ENCODE results near the gene NEU2.
"Not testable (repeated sequence)": the region's sequence is repeated elsewhere in the genome, so short reads cannot be mapped to it uniquely, and the experiment has no call there.

NEU2 gene

GRCh38 chr2:233063976-233064411 is 31.5 kb downstream of the NEU2 start:
- Histone ChIP-seq H3K4me1 (ENCODE audit: insufficient read depth, low read length, severe bottlenecking) (peaks cover 42% of the 10 kb centered on the region), H3F3A (ENCODE audit: insufficient read depth, low read length) (no peaks in the 10 kb centered on the region), H3K36me3 (ENCODE audit: insufficient read depth, low read length) (peaks cover 41% of the 10 kb centered on the region), H3K27me3 (ENCODE audit: insufficient read depth, low read length) (no peaks in the 10 kb centered on the region), H3K9me3 (ENCODE audit: low read length) (no peaks in the 10 kb centered on the region; the same call in 1 of the 2 replicates), H3K27ac (ENCODE audit: low read depth, low read length, poor library complexity, severe bottlenecking) (no peak overlapping the region), H4K20me1 (ENCODE audit: insufficient read depth, low read length) (no peaks in the 10 kb centered on the region), H3K9ac (ENCODE audit: low read length) (no peak overlapping the region), H2AFZ (ENCODE audit: low read length) (no peak overlapping the region), H3K79me2 (ENCODE audit: insufficient read depth, low read length) (no peaks in the 10 kb centered on the region), H3K4me2 (ENCODE audit: low read length) (peak overlapping the region; percentile 85; the same call in 1 of the 2 replicates), H3K4me3 (ENCODE audit: low read depth, low read length, poor library complexity, severe bottlenecking) (no peak overlapping the region), H3K9me2 (ENCODE audit: low read depth, low read length) (no peaks in the 10 kb centered on the region)
- no peak for TF ChIP-seq CTCF (IDR thresholded peaks at IDR 0.05; ENCODE audit: low read length)
- no peak for TF ChIP-seq EZH2 (IDR thresholded peaks at IDR 0.05; ENCODE audit: borderline replicate concordance, low read length)

DNA sequence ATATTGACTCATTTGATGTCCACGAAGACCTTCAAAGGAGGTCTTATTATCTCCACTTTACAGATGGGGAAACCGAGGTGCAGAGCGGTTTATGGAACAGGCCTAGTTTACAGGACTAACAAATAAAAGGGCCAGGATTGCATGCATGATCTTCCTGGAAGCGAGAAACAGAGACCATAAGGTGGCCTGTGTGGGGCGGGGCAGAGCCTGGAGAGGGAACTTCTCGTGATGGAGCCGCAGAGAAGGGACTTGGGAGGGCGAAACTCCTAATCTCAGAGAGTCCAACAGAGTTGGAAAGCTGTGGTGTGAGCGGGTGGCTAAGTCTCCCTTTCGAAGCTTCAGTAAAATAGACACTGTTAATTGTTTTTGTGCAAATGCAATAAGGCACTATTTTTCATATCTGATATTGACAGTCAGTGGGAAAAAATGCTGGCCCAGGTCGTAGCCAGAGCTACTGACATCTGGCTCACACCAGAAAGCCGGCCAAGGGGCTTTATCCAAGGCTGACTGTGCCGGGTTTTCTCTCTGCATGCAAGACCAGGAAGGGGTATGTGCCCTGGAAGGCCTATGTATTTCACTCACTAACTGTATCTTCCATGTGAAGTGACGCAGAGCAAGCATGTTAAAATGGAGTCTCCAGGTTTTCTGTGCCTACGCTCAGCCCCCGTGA is 32.2 kb downstream of the NEU2 start:
- Histone ChIP-seq H3K4me1 (ENCODE audit: insufficient read depth, low read length, severe bottlenecking) (peaks cover 45% of the 10 kb centered on the region), H3K9me3 (ENCODE audit: low read length) (no peaks in the 10 kb centered on the region; the same call in 1 of the 2 replicates), H4K20me1 (ENCODE audit: insufficient read depth, low read length) (no peaks in the 10 kb centered on the region), H3K4me2 (ENCODE audit: low read length) (no peak overlapping the region), H3K27ac (ENCODE audit: low read depth, low read length, poor library complexity, severe bottlenecking) (no peak overlapping the region), H3K79me2 (ENCODE audit: insufficient read depth, low read length) (no peaks in the 10 kb centered on the region), H2AFZ (ENCODE audit: low read length) (no peak overlapping the region), H3K9ac (ENCODE audit: low read length) (no peak overlapping the region), H3K27me3 (ENCODE audit: insufficient read depth, low read length) (no peaks in the 10 kb centered on the region), H3F3A (ENCODE audit: insufficient read depth, low read length) (no peaks in the 10 kb centered on the region), H3K4me3 (ENCODE audit: low read depth, low read length, poor library complexity, severe bottlenecking) (no peak overlapping the region), H3K9me2 (ENCODE audit: low read depth, low read length) (no peaks in the 10 kb centered on the region), H3K36me3 (ENCODE audit: insufficient read depth, low read length) (peaks cover 41% of the 10 kb centered on the region)
- TF ChIP-seq CTCF (IDR thresholded peaks at IDR 0.05; ENCODE audit: low read length) (no peak), EZH2 (IDR thresholded peaks at IDR 0.05; ENCODE audit: borderline replicate concordance, low read length) (no peak)

DNA sequence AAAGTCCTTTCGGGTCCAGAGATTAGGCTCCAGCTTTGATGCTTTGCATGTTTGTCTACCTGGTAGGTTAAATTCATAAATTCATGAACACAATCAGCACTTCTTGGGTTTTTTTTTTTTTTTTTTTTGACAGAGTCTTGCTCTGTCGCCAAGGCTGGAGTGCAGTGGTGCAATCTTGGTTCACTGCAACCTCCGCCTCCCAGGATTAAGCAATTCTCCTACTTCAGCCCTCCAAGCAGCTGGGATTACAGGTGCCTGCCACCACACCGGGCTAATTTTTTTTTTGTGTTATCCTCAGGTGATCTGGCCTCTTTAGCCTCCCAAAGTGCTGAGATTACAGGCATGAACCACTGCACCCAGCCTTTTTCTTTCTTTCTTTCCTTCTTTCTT is 32.7 kb downstream of the NEU2 start:
- H3K27me3 ChIP-seq (ENCODE audit: insufficient read depth, low read length); H3K27ac ChIP-seq (ENCODE audit: low read depth, low read length, poor library complexity, severe bottlenecking); H4K20me1 ChIP-seq (ENCODE audit: insufficient read depth, low read length); H3K4me3 ChIP-seq (ENCODE audit: low read depth, low read length, poor library complexity, severe bottlenecking); H3K79me2 ChIP-seq (ENCODE audit: insufficient read depth, low read length); H3K9ac ChIP-seq (ENCODE audit: low read length); H3K9me2 ChIP-seq (ENCODE audit: low read depth, low read length); H3K9me3 ChIP-seq (ENCODE audit: low read length); H2AFZ ChIP-seq (ENCODE audit: low read length); H3K4me2 ChIP-seq (ENCODE audit: low read length); H3F3A ChIP-seq (ENCODE audit: insufficient read depth, low read length): not testable (repeated sequence)
- H3K4me1 ChIP-seq (ENCODE audit: insufficient read depth, low read length, severe bottlenecking), result peaks cover 46% of the 10 kb centered on the region
- H3K36me3 ChIP-seq (ENCODE audit: insufficient read depth, low read length), result peaks cover 41% of the 10 kb centered on the region

DNA sequence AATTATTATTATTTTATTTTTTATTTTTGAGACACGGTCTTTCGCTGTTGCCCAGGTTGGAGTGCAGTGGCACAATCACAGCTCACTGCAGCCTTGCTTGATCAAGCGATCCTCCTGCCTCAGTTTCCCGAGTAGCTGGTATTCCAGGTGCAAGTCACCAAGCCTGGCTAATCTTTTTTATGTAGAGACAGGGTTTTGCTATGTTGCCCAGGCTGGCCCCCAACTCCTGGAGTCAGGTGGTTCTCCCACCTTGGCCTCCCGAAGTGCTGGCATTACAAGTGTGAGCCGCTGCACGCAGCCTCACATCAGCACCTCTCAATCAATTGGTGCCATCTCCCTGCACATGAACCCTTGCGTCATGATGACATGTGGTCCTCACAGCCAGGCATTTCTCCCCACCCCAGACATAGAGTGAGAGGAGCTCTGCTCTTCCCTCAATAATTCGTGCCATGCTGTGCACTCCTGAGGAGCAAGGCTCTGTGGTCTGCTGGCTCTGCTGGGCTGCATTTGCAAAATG is 33.5 kb downstream of the NEU2 start:
- Histone ChIP-seq H3K27ac (ENCODE audit: low read depth, low read length, poor library complexity, severe bottlenecking) (no peak overlapping the region), H2AFZ (ENCODE audit: low read length) (no peak overlapping the region), H3K4me3 (ENCODE audit: low read depth, low read length, poor library complexity, severe bottlenecking) (no peak overlapping the region), H3K36me3 (ENCODE audit: insufficient read depth, low read length) (peaks cover 41% of the 10 kb centered on the region), H3K4me1 (ENCODE audit: insufficient read depth, low read length, severe bottlenecking) (peaks cover 55% of the 10 kb centered on the region), H3K79me2 (ENCODE audit: insufficient read depth, low read length) (peaks cover 3% of the 10 kb centered on the region; the same call in 1 of the 2 replicates), H3F3A (ENCODE audit: insufficient read depth, low read length) (no peaks in the 10 kb centered on the region), H3K4me2 (ENCODE audit: low read length) (no peak overlapping the region), H4K20me1 (ENCODE audit: insufficient read depth, low read length) (no peaks in the 10 kb centered on the region), H3K27me3 (ENCODE audit: insufficient read depth, low read length) (no peaks in the 10 kb centered on the region), H3K9ac (ENCODE audit: low read length) (no peak overlapping the region), H3K9me2 (ENCODE audit: low read depth, low read length) (no peaks in the 10 kb centered on the region), H3K9me3 (ENCODE audit: low read length) (no peaks in the 10 kb centered on the region; the same call in 1 of the 2 replicates)
- TF ChIP-seq CTCF (IDR thresholded peaks at IDR 0.05; ENCODE audit: low read length) (no peak), EZH2 (IDR thresholded peaks at IDR 0.05; ENCODE audit: borderline replicate concordance, low read length) (no peak)
